HG03565 (cell line): ENCODE results near the gene SH3PXD2A.
"Not testable (repeated sequence)": the region's sequence is repeated elsewhere in the genome, so short reads cannot be mapped to it uniquely, and the experiment has no call there.

Source experiments
- ATAC-seq: cut with Tn5 transposase; IDR thresholded peaks from one replicate; pipeline ENCODE4 v1.9.1; 2021; ENCODE audit warnings: mild to moderate bottlenecking, moderate library complexity; ENCODE audit not compliant: unreplicated experiment

The SH3PXD2A gene

DNA sequence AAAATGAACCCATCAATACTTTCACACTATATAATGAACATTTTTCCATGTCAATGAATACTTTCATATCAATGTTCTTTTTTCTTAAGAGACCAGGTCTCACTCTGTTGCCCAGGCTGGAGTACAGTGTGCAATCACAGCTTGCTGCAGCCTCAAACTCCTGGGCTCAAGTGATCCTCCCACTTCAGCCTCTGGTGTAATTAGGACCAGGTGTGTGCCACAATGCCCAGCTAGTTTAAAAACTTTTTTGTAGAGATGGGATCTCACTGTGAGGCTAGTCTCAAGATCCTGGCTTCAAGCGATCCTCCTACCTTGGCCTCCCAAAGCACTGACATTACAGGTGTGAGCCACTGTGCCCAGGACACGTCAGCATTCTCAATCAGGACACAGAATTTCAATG lies 85.2 kb downstream of the SH3PXD2A start:
- no peak for ATAC-seq

DNA sequence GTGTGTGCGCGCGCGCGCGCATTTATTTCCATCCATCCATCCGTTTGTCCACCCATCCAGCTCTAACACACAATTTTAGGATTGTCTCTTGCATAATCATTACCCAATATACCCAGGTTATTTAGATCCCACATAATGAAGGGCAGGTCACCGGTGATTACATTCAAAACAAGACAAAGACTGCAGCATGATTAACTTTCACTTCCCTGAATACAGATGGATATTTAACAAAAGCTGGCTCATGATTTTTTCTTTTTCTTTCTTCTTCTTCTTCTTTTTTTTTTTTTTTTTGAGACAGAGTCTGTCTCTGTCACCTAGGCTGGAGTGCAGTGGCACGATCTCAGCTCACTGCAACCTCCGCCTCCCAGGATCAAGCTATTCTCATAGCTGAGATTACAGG lies 86.2 kb downstream of the SH3PXD2A start:
- ATAC-seq, result no peak

DNA sequence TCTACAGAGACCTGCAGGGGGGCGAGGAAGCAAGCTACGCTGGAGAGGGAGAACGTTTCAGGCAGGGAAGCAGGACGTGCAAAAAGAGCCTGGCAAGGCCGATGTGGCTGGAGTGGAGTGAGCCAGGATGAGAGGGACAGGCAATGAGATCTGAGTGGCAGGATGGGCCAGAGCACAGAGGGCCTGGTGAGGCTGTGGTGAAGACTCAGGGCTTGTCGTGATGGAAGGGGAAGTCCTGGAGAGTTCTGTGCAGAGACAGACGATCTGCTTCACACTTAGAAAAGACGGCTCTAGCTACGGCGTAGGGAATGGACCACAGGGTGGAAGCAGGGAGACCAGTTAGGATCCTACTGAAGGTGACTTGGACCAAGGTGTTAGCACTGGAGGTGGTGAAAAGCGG lies 87.0 kb downstream of the SH3PXD2A start:
- no peak for ATAC-seq

DNA sequence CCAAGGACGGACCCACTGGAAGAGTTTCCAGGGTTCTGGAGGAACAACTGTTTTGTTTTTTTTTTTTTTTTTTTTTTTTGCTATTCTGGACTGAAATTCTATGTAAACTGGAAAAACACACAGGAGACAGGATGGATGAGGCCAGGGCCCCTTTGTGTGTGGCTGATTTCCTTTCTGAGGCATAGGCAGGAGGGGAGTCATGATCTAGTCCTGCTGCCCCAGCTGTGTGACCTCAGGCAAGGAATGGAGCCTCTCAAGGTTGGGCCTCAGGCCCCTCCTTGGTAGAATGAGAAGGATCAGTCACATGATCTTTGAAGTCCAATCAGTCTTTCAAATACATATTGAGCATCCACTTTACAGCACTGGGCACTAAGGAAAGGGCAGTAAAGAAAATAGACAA lies 87.6 kb downstream of the SH3PXD2A start:
- ATAC-seq, result no peak

- no peak for ATAC-seq
These were observed 88.4 kb downstream of the SH3PXD2A start for GRCh38 chr10:103766751-103767505.

DNA sequence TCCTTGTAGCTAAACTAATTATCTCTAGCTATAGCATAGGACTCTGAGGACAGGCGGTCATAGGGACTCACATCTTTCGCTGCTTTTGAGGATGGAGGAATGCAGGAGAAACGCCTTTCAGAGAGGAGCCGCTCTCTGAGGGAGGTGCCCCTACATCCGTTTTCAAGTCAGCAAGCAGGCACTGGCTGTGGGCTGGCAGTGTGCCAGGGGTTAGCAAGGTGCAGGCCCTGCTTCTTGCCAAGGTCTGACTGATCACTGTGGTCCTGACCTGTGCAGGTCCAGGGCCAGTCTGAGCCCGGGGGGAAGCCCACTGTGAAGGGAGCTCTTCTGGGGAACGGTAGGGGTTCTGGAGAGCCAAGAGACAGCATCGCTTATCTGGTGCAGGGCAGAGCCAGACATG lies 89.4 kb downstream of the SH3PXD2A start:
- ATAC-seq, result no peak

DNA sequence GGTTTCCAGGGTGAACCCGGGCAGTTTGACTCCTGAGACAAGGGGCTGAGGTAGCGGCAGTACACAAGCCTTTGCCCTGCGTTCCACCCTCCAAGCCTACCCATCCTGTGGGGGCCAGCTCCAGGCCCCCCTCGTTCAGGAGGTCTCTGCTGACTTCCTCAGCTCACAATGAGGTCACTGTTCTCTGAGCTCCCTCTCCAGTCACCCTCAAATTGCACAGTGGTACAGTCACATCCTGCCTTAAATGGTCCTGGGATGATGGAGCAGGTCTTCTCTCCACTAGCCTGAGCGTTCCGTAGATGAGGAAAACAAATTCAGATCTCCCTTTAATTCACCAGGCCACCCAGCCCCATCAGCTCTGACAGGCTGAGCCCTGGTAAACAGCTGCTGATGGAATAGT lies 90.2 kb downstream of the SH3PXD2A start:
- ATAC-seq, result no peak

DNA sequence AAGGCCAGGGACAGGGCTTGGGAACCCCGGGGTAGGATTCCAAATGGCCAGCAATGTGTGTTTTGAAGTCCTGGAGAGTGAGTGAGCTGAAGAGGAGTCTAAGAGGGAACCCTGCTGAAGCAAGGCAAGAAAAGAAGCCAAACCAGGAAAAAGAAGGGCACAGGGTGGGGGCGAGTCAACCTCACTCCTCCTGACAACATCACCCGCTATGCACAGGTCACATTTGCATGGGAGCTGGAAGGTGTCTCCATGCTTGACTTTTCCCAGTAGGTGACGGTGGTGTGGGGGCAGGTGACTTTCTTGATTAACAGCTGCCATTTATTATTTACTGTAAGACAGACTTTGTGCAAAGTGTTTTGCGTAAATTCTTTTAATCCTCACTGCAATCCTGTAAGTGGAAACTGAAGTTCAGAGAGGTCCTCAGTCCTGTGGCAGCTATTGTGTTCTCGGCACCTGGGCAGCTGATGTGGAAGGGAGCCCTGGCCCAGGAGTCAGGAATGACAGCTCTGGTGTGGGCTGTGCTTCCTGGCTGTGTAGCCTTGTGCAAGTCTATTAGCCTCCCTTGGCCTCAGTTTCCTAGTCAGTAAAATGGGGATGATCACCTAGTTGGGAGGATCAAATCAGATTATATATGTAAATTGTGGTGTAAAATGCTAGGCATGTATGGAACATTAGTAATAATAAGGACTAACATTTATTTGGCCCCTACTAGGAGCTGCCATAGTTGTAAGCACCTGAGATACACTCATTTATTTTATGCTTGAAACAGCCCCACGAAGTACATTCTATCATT lies 90.9 kb downstream of the SH3PXD2A start:
- ATAC-seq, result no peak

DNA sequence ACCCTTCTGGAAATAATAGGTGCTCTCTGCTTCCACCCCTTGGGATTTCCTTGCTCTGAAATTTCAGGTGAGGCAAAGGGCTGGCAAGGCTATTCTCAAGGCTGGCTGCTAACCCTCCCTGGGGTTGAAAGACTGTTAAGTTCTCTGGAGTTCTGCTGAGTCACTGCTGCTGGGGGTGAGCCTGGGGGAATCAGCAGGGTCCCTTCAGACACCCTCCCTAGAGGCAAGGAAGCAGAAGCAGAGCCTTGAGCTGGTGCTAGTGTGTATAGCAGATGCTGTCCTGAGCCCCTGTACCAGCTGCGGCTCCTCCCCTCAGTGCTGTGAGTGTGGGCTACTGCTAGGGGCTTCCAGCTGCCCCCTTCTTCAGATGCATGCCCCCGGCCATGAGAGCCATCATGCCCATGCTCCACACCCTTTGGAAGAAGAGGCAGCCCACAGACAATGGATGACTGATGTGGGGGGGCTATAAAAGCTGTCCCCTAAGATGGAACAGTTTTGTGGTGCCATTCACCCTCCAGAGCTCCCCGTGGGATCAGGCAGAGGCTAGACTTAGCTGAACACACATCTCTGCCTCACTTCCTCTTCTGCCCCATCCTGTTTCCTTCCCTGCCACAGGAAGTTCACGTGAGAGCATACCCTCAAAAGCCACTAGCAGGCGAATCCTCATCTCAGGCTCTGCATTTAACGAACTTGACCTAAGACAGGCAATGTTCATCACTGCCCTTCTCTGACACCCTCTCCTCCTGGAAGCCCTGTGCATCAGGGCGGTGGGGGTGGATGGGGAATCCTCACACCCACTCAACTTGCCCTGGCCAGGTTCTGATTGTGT lies 91.8 kb downstream of the SH3PXD2A start:
- no peak for ATAC-seq

DNA sequence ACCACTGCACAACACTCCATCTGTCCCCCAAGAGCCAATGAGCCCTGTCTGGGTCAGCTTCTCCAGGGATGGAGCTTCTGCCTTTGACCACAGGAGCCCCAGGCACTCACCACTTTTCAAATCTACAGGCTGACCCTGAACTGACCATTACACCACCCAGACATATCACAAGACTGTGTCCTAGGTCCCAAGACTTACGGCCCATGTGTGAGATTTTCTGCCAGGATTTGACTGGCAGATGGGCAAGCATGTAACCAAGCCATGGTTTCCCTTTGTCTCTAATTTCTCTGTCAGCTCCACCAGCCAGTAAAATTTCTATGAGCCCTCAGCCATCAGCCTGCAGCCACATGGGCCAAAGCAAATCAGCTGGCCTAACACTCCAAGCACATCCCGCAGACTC lies 92.5 kb downstream of the SH3PXD2A start:
- no peak for ATAC-seq

- ATAC-seq, result no peak
These were observed 93.2 kb downstream of the SH3PXD2A start for GRCh38 chr10:103762162-103762561.

DNA sequence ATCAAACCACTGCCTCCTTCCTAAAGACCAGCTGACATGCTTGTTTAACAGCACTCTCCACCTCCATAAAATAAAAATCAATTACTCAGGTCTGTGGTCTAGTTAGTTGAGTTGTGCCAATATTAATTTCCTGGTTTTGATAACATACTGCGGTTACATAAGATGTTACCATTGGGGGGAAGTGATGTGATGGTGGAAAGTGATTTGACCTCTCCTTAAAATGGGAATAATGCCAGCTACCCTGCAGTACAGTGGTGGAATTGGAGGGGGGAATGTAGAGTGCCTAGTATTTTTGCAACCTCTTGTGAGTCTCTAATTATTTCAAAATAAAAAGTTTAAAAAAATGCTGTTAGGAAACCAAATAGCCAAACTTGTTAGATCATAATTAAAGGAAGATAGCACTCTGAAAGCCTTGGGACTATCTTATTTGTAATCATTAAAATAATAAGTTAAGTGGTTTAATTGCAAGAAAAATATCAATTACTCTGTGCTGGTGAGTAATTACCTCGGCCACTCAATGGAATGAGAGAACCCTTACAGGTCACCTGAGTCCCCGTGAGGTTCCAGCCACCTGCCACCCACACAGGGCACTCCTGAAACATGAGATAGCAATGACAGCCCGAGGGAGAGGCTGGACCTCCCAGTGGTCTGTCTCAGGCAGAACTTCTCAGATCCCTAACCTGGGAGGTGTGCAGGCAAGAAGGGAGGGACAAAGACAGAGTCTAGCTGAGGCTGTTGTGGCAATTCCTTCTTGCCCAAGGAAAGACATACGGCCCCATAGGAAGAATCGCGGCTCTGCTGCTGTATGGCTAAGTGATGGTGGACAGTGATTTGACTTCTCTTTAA lies 94.1 kb downstream of the SH3PXD2A start:
- ATAC-seq, result no peak

DNA sequence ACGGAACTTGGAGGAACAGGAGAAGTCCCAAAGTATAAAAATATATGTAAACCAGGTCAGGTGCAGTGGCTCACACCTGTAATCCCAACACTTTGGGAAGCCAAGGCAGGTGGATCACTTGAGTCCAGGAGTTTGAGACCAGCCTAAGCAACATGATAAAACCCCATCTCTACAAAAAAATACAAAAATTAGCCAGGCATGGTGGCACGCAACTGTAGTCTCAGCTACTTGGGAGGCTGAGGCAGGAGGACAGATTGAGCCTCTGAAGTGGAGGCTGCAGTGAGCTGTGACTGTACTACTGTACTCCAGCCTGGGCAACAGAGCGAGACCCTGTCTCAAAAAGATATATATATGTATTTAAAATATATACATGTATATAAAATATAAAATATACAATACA lies 95.1 kb downstream of the SH3PXD2A start:
- ATAC-seq, result not testable (repeated sequence)

GRCh38 chr10:103759100-103759781 lies 96.1 kb downstream of the SH3PXD2A start:
- peak; percentile 65 for ATAC-seq

GRCh38 chr10:103758294-103758681 lies 97.1 kb downstream of the SH3PXD2A start:
- ATAC-seq, result no peak

- ATAC-seq, result no peak
These were observed 97.7 kb downstream of the SH3PXD2A start for GRCh38 chr10:103757531-103758293.

- ATAC-seq, result no peak
These were observed 99.0 kb downstream of the SH3PXD2A start for GRCh38 chr10:103756277-103756869.

DNA sequence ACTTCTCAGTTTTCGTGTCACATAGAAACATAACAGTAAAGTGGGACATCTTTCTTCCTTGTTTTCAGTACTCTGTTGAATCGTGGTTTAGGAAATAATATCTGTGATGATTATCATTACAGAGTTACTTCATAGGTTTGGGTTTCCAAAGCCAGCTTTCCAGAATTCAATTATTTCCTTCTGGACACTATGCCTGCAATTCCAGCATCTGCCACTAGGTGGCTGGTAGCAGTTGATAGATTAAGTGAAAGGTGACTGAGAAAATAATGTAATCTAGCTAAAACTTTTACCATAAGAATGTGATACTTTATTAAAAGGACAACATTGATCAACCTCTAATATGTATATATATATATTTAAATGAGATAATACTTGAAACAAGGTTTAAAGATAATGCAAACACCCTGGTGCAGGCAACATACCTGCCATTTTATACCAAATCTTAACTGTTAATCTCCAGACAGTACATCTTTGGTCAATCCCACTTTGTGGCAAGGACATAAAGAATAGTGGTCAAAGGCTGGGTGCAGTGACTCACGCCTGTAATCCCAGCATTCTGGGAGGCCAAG lies 102.6 kb downstream of the SH3PXD2A start:
- ATAC-seq, result no peak
